GM19240 (cell line): ENCODE measurements around the gene CERKL.

Experiments used
- DNase-seq: peaks from one replicate; pipeline ENCODE4 v3.0.0; 2011; ENCODE audit warnings: low spot score; ENCODE audit not compliant: insufficient read length

CERKL gene

GRCh38 chr2:181578829-181579228 is 78.1 kb downstream of the CERKL start:
- no peak for DNase-seq

- DNase-seq, result no peak
Observed at GRCh38 chr2:181576431-181576830, 80.5 kb downstream of the CERKL start.

GRCh38 chr2:181575650-181576025 is 81.3 kb downstream of the CERKL start:
- no peak for DNase-seq

GRCh38 chr2:181575024-181575649 is 81.8 kb downstream of the CERKL start:
- no peak for DNase-seq

- DNase-seq, result no peak
Observed at GRCh38 chr2:181574321-181574720, 82.6 kb downstream of the CERKL start.

GRCh38 chr2:181573140-181573736 is 83.7 kb downstream of the CERKL start:
- no peak for DNase-seq

- no peak for DNase-seq
Observed at GRCh38 chr2:181570833-181571661, 85.9 kb downstream of the CERKL start.

- no peak for DNase-seq
Observed at GRCh38 chr2:181570059-181570458, 86.8 kb downstream of the CERKL start.

- no peak for DNase-seq
Observed at GRCh38 chr2:181566334-181567032, 90.4 kb downstream of the CERKL start.

GRCh38 chr2:181563101-181563692 is 93.7 kb downstream of the CERKL start:
- no peak for DNase-seq

GRCh38 chr2:181558371-181558770 is 98.5 kb downstream of the CERKL start:
- DNase-seq, result no peak

- no peak for DNase-seq
Observed at GRCh38 chr2:181554061-181554830, 102.7 kb downstream of the CERKL start.

- no peak for DNase-seq
Observed at GRCh38 chr2:181553244-181553643, 103.7 kb downstream of the CERKL start.

GRCh38 chr2:181552808-181553207 is 104.1 kb downstream of the CERKL start:
- DNase-seq, result no peak

- DNase-seq, result no peak
Observed at GRCh38 chr2:181546086-181546485, 110.8 kb downstream of the CERKL start.

- DNase-seq, result no peak
Observed at GRCh38 chr2:181542170-181542569, 114.7 kb downstream of the CERKL start.

- DNase-seq, result no peak
Observed at GRCh38 chr2:181540421-181540820, 116.5 kb downstream of the CERKL start.

- no peak for DNase-seq
Observed at GRCh38 chr2:181536730-181537129, 120.2 kb downstream of the CERKL start.

GRCh38 chr2:181528441-181528840 is 128.5 kb downstream of the CERKL start:
- DNase-seq, result no peak

GRCh38 chr2:181527058-181527457 is 129.8 kb downstream of the CERKL start:
- DNase-seq, result no peak

- no peak for DNase-seq
Observed at GRCh38 chr2:181526014-181526413, 130.9 kb downstream of the CERKL start.
